NT2/D1 (cell line): ENCODE measurements around the gene PACC1.

ENCODE experiments used
- SUZ12 ChIP-seq: IDR thresholded peaks from 2 replicates; pipeline ENCODE4 v1.6.1; 2011; ENCODE audit not compliant: insufficient read length, insufficient read depth; ENCODE audit errors: extremely low read depth
- ZNF274 ChIP-seq: IDR thresholded peaks from 2 replicates; pipeline ENCODE4 v1.6.1; 2011; ENCODE audit warnings: mild to moderate bottlenecking, low read depth, low read length

GRCh38 chr1:212323066-212323465, 91.6 kb downstream of the PACC1 start:
- TF ChIP-seq ZNF274 (no peak), SUZ12 (no peak)
